Measurements from ENCODE around the gene C2CD3. TPM values are rescaled to one million over a fixed set of nuclear protein-coding genes. Genes with fewer than 3 reads are reported as not detected.

The C2CD3 gene
- total and polyA plus RNA-seq, 4 donors: 3.1 to 14.5 (median 6.7) TPM

DNA sequence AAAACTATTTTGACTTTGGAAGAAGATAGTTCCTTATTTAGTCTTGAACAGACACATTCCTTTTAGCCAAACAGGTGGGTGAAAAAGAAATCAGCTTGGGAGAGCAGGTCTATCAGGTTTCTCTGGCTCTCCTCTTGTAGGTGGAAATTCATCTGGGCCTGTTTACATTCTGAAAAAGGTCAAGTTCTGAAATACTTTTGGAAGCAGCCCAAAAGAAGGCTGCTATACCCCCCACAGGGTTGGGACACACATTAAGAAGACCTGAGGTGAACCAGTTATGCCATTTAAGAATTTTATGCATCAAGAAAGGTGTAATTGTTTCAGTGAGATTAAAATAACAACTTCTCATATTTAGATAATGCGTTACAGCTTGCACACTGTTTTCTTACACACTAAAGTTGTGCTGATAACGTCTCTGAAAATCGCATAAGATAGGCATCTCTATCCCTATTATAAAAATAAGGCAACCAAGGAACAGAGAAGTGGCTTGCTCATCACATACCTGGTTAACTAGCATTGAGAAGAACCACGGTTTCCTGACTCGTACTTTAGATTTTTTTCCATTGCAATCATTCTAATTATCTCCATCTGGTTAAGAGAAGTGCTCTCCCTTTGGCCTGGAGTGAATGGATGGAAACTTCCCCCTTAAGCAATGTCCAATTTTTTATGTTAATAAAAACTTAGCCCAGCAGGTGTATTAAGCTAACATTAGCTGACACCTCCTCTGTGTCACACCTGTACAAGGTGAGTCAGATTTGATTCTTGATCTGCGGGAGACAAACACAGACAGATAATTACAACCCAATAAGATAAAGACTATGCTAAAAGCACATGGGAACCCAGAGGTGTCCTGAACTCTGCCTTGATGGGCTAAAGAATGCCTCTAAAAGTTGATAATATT is 101.4 kb downstream of the C2CD3 start:
- H3K36me3 ChIP-seq (ENCODE audit: control insufficient read depth in 4 of 4, insufficient read depth in 3 of 4, low read depth in 1 of 4, low read length in 3 of 4): peaks cover 3 to 8% (median 6%) of the 10 kb centered on the region in 4 donors
- no peak overlapping the region for H3K9ac ChIP-seq (ENCODE audit: low read depth in 1 of 2, low read length in 2 of 2)
- no peak overlapping the region for H3K4me3 ChIP-seq (ENCODE audit: low read depth in 1 of 3, low read length in 3 of 3)
- no peak overlapping the region for H3K27ac ChIP-seq (ENCODE audit: low read depth in 1 of 2, low read length in 2 of 2)
- TF ChIP-seq, protein P1, sequence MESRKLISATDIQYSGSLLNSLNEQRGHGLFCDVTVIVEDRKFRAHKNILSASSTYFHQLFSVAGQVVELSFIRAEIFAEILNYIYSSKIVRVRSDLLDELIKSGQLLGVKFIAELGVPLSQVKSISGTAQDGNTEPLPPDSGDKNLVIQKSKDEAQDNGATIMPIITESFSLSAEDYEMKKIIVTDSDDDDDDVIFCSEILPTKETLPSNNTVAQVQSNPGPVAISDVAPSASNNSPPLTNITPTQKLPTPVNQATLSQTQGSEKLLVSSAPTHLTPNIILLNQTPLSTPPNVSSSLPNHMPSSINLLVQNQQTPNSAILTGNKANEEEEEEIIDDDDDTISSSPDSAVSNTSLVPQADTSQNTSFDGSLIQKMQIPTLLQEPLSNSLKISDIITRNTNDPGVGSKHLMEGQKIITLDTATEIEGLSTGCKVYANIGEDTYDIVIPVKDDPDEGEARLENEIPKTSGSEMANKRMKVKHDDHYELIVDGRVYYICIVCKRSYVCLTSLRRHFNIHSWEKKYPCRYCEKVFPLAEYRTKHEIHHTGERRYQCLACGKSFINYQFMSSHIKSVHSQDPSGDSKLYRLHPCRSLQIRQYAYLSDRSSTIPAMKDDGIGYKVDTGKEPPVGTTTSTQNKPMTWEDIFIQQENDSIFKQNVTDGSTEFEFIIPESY (IDR thresholded peaks at IDR 0.05): no peak
- TF ChIP-seq RXRA (IDR thresholded peaks at IDR 0.05) (no peak), REST (IDR thresholded peaks at IDR 0.05) (no peak), FOXA1 (IDR thresholded peaks at IDR 0.05) (no peak), RAD21 (IDR thresholded peaks at IDR 0.05) (no peak), HNF4A (conservative IDR thresholded peaks at IDR 0.05) (no peak), HNF4G (IDR thresholded peaks at IDR 0.05) (no peak), SP1 (IDR thresholded peaks at IDR 0.05) (no peak), EGR1 (IDR thresholded peaks at IDR 0.05; ENCODE audit: low read depth in 2 of 2) (no peak), NR2F2 (IDR thresholded peaks at IDR 0.05) (no peak), TAF1 (conservative IDR thresholded peaks at IDR 0.05) (no peak), JUND (IDR thresholded peaks at IDR 0.05) (no peak), GABPA (IDR thresholded peaks at IDR 0.05 in 1 of 2, conservative IDR thresholded peaks at IDR 0.05 in 1 of 2) (no peak), FOXA2 (IDR thresholded peaks at IDR 0.05) (no peak), CTCF (IDR thresholded peaks at IDR 0.05; ENCODE audit: low read depth, low read length, missing input control) (no peak), YY1 (IDR thresholded peaks at IDR 0.05) (no peak)
- TF ChIP-seq, protein P2, sequence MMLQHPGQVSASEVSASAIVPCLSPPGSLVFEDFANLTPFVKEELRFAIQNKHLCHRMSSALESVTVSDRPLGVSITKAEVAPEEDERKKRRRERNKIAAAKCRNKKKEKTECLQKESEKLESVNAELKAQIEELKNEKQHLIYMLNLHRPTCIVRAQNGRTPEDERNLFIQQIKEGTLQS (IDR thresholded peaks at IDR 0.05): no peak
- TF ChIP-seq, protein P3, sequence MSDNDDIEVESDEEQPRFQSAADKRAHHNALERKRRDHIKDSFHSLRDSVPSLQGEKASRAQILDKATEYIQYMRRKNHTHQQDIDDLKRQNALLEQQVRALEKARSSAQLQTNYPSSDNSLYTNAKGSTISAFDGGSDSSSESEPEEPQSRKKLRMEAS (IDR thresholded peaks at IDR 0.05): no peak
- no peak for DNase-seq (ENCODE audit: low spot score)
- 90% methylated on average over 6 of the region's 6 CpGs for WGBS
- no peaks in the 10 kb centered on the region for H3K27me3 ChIP-seq (ENCODE audit: control insufficient read depth in 4 of 4, insufficient read depth in 4 of 4, low read length in 3 of 4)
- H3K9me3 ChIP-seq (ENCODE audit: control insufficient read depth in 4 of 4, low read length in 3 of 4): no peaks in the 10 kb centered on the region
- no peaks in the 10 kb centered on the region for H3K4me1 ChIP-seq (ENCODE audit: control insufficient read depth in 4 of 4, insufficient read depth in 4 of 4, low read length in 3 of 4)

Data from liver (tissue), 9 donors.